ENCODE data around the gene NDUFS2. TPM values are rescaled to one million over a fixed set of nuclear protein-coding genes. Genes with fewer than 3 reads are reported as not detected.

The NDUFS2 gene
- total and polyA plus RNA-seq, 9 of the 15 experiments (the other 6 are each of a cell fraction or from before 2014, with no cell fraction given): 70.0 to 176 (median 141) TPM

DNA sequence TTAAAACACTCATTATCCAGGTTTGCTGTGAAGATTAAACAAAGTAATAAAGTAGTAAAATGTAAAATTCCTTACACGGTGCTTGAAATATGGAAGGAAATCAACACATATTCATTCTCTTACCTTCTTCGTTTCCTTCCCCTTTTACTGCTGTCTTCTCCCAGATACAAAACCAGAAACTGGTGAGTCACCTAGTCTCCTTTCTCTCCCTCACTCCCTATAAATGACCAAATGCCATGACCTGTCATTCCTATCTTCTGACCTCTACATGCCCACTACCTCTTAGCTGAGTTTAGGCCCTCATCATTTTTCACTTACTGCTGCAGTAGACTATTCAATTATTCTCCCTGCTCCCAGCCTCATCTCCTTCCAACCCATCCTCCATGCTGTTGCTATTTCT, 40.1 kb downstream of the NDUFS2 start (continued):
- TF ChIP-seq, protein P1, sequence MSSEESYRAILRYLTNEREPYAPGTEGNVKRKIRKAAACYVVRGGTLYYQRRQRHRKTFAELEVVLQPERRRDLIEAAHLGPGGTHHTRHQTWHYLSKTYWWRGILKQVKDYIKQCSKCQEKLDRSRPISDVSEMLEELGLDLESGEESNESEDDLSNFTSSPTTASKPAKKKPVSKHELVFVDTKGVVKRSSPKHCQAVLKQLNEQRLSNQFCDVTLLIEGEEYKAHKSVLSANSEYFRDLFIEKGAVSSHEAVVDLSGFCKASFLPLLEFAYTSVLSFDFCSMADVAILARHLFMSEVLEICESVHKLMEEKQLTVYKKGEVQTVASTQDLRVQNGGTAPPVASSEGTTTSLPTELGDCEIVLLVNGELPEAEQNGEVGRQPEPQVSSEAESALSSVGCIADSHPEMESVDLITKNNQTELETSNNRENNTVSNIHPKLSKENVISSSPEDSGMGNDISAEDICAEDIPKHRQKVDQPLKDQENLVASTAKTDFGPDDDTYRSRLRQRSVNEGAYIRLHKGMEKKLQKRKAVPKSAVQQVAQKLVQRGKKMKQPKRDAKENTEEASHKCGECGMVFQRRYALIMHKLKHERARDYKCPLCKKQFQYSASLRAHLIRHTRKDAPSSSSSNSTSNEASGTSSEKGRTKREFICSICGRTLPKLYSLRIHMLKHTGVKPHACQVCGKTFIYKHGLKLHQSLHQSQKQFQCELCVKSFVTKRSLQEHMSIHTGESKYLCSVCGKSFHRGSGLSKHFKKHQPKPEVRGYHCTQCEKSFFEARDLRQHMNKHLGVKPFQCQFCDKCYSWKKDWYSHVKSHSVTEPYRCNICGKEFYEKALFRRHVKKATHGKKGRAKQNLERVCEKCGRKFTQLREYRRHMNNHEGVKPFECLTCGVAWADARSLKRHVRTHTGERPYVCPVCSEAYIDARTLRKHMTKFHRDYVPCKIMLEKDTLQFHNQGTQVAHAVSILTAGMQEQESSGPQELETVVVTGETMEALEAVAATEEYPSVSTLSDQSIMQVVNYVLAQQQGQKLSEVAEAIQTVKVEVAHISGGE (CRISPR knock-in tag; IDR thresholded peaks at IDR 0.05): no peak
- TF ChIP-seq GABPB2 (CRISPR knock-in tag; conservative IDR thresholded peaks at IDR 0.05) (no peak), C11orf30 (IDR thresholded peaks at IDR 0.05; ENCODE audit: low read depth) (peak; percentile 19; the same call in 1 of the 2 replicates), FIP1L1 (IDR thresholded peaks at IDR 0.05; ENCODE audit: low read depth, low read length, poor library complexity, severe bottlenecking) (no peak), ZFPM2 (CRISPR knock-in tag; IDR thresholded peaks at IDR 0.05) (no peak), ARID1B (IDR thresholded peaks at IDR 0.05) (peak; percentile 35; the same call in 1 of the 2 replicates), ZNF347 (CRISPR knock-in tag; IDR thresholded peaks at IDR 0.05; ENCODE audit: low read depth) (no peak), JUND (IDR thresholded peaks at IDR 0.05; ENCODE audit: borderline replicate concordance, low read depth, low read length) (peak; percentile 67), JUND (tag; IDR thresholded peaks at IDR 0.05; ENCODE audit: borderline replicate concordance, low read depth, low read length) (peak; percentile 59; the same call in 1 of the 3 replicates), SMARCA4 (IDR thresholded peaks at IDR 0.05) (peak; percentile 34; the same call in 1 of the 2 replicates), SMARCB1 (IDR thresholded peaks at IDR 0.05; ENCODE audit: insufficient read length, low read depth) (no peak), HNRNPLL (IDR thresholded peaks at IDR 0.05; ENCODE audit: low read depth, low read length, poor library complexity, severe bottlenecking) (no peak), ZNF316 (IDR thresholded peaks at IDR 0.05) (peak; percentile 35), SMARCE1 (IDR thresholded peaks at IDR 0.05) (peak; percentile 55; the same call in 1 of the 2 replicates), NFE2 (IDR thresholded peaks at IDR 0.05; ENCODE audit: low read depth) (peak; percentile 44), DPF2 (IDR thresholded peaks at IDR 0.05) (peak; percentile 38; the same call in 1 of the 2 replicates), ZEB2 (IDR thresholded peaks at IDR 0.05) (0 out of 2 replicates have a peak, but pooled peaks have one; percentile 13)
